Gastroesophageal sphincter (tissue), 4 donors: ENCODE measurements around the gene CLDN17. TPM values are rescaled to one million over a fixed set of nuclear protein-coding genes. Genes with fewer than 3 reads are reported as not detected.

ENCODE experiments used
- ATAC-seq: fragments of 150-250 bp; one replicate; pipeline ENCODE4 v1.9.1; 2016; ENCODE audit warnings: mild to moderate bottlenecking, moderate library complexity
- H3K27ac ChIP-seq, 4 donors: fragments of 200-600 bp; sonication (generic) in 3 of 4; 1 replicate in 3 of 4; 2 replicates in 1 of 4; pipeline ENCODE4 v1.5.1; 2016 to 2019
- H3K27me3 ChIP-seq: fragments of 200-600 bp; sonication (generic); one replicate; pipeline ENCODE4 v1.5.1; 2019
- H3K36me3 ChIP-seq, 2 donors: fragments of 200-600 bp; sonication (generic); one replicate each; pipeline ENCODE4 v1.5.1; 2019; ENCODE audit warnings: control low read depth in 1 of 2
- H3K4me1 ChIP-seq, 3 donors: fragments of 200-600 bp; sonication (generic); 1 replicate in 2 of 3; 2 replicates in 1 of 3; pipeline ENCODE4 v1.5.1; 2016 to 2019; ENCODE audit warnings: control low read depth in 2 of 3
- H3K4me3 ChIP-seq, 2 donors: fragments of 200-600 bp; sonication (generic); one replicate each; pipeline ENCODE4 v1.5.1; 2019; ENCODE audit warnings: mild to moderate bottlenecking in 1 of 2, moderate library complexity in 1 of 2
- H3K9me3 ChIP-seq, 3 donors: fragments of 200-600 bp; sonication (generic); one replicate each; pipeline ENCODE4 v1.5.1; 2017 to 2019; ENCODE audit warnings: control low read depth in 2 of 3
- EP300 ChIP-seq: sonication (generic); formaldehyde crosslinking; IDR thresholded peaks from one replicate; pipeline ENCODE4 v1.6.1; 2017; ENCODE audit warnings: antibody characterized with exemption, mild to moderate bottlenecking
- POLR2A ChIP-seq, 2 donors: fragments of 450-650 bp; IDR thresholded peaks; one replicate each; pipeline ENCODE4 v1.6.1; 2017; ENCODE audit warnings: antibody characterized with exemption in 2 of 2, mild to moderate bottlenecking in 2 of 2, moderate library complexity in 1 of 2
- POLR2AphosphoS5 ChIP-seq: sonication (generic); formaldehyde crosslinking; IDR thresholded peaks from one replicate; pipeline ENCODE4 v1.6.1; 2017; ENCODE audit warnings: antibody characterized with exemption
- WGBS, 2 donors: methylation state at CpG; one replicate each; pipeline ENCODE4 v1.1.5; 2018; ENCODE audit warnings: low coverage in 1 of 2; 5-methylcytosine and 5-hydroxymethylcytosine counted together
- total RNA-seq, 4 donors: library from RNA; depleted of rRNA; stranded (reverse); fragments of >200 nt; gene quantifications; one replicate each; pipeline ENCODE4 v1.1.0, GENCODE V29; 2016
- TF ChIP-seq, protein P1 (sequence below), 4 experiments: fragments of 200-600 bp in 2 of 4; fragments of 450-650 bp in 2 of 4; sonication (generic) in 1 of 4; IDR thresholded peaks; one replicate each; pipeline ENCODE4 v1.5.1; 2017 to 2019; ENCODE audit warnings: antibody characterized with exemption in 4 of 4, mild to moderate bottlenecking in 2 of 4, moderate library complexity in 2 of 4

CLDN17 gene
- total RNA-seq, 4 donors from 2014 or later = not detected

DNA sequence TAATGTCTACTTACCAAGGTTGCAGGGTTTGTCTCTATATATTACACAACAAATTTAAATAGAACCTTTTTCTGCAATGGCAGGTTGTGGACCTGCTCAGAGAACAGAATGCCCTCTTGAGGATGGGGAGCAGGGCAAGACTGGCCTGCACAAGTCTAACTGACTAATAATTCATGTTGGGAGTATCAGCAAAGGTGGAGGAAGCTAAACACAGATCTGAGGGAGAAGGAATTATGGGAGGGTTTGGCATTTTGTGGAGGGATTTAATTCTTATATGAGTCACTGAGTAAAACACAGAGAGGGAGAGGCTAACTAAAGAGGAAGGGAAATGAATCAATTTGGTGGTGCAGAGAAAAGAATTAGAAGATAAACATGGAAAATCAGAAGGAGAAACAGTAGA, 40.0 kb downstream of the CLDN17 start:
- no peaks in the 10 kb centered on the region for H3K36me3 ChIP-seq
- H3K4me1 ChIP-seq = no peaks in the 10 kb centered on the region
- TF ChIP-seq, protein P1, sequence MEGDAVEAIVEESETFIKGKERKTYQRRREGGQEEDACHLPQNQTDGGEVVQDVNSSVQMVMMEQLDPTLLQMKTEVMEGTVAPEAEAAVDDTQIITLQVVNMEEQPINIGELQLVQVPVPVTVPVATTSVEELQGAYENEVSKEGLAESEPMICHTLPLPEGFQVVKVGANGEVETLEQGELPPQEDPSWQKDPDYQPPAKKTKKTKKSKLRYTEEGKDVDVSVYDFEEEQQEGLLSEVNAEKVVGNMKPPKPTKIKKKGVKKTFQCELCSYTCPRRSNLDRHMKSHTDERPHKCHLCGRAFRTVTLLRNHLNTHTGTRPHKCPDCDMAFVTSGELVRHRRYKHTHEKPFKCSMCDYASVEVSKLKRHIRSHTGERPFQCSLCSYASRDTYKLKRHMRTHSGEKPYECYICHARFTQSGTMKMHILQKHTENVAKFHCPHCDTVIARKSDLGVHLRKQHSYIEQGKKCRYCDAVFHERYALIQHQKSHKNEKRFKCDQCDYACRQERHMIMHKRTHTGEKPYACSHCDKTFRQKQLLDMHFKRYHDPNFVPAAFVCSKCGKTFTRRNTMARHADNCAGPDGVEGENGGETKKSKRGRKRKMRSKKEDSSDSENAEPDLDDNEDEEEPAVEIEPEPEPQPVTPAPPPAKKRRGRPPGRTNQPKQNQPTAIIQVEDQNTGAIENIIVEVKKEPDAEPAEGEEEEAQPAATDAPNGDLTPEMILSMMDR (IDR thresholded peaks at IDR 0.05) = no peak
- TF ChIP-seq POLR2A (IDR thresholded peaks at IDR 0.05) (no peak), EP300 (no peak), POLR2AphosphoS5 (no peak)
- ATAC-seq = no peak
- H3K27ac ChIP-seq = no peak overlapping the region
- no peaks in the 10 kb centered on the region for H3K9me3 ChIP-seq
- H3K27me3 ChIP-seq = no peaks in the 10 kb centered on the region
- H3K4me3 ChIP-seq = no peak overlapping the region

DNA sequence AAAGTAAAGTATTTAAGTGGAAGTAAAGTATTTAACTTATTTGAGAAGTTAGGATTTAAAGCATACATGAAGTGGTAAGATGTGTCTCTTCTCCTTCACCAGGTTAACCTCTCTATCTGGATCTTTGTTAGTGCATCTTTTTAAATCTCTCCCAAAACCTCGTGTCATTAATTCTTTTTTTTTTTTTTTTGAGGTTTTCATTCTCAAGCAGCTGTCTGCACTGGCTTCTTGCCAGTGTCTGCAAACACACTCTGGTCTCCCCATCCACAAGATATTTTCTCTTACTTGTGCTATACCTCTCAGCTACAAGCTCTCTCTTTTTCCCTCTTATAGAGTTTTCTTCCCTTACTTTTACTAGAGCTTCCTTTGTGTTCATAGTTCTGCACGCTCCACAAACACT, 49.0 kb downstream of the CLDN17 start:
- Histone ChIP-seq H3K27me3 (no peaks in the 10 kb centered on the region), H3K36me3 (no peaks in the 10 kb centered on the region), H3K9me3 (no peaks in the 10 kb centered on the region), H3K4me3 (no peak overlapping the region), H3K4me1 (no peaks in the 10 kb centered on the region), H3K27ac (no peak overlapping the region)
- WGBS, 2 donors = 20 to 21% methylated on average over 2 of the region's 2 CpGs
- no peak for ATAC-seq
- TF ChIP-seq, protein P1 (IDR thresholded peaks at IDR 0.05) = no peak
- TF ChIP-seq POLR2AphosphoS5 (no peak), EP300 (no peak)

DNA sequence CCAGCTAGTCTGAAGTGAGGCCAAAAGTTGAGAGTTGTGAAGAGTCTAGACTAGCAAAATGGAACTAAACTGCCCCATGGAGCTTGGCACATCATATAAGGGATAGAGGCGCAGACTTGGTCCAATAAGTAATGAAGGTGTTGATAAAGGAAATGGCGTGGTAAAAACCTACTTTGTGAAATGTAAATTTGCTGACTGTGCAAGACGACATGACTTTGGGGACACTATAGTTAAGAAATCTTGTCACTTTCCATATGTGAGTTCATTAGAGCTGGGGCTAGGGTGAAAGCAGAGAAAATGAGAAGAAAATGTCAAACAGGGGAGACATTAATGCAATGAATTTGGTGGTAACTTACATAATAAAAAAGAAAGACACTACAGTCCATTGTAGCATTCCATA, 50.1 kb downstream of the CLDN17 start:
- no peaks in the 10 kb centered on the region for H3K27me3 ChIP-seq
- no peak overlapping the region for H3K27ac ChIP-seq
- H3K4me3 ChIP-seq = no peak overlapping the region
- no peaks in the 10 kb centered on the region for H3K9me3 ChIP-seq
- ATAC-seq = no peak
- WGBS, 2 donors = 84 to 90% methylated on average over 3 of the region's 3 CpGs
- no peaks in the 10 kb centered on the region for H3K4me1 ChIP-seq
- no peaks in the 10 kb centered on the region for H3K36me3 ChIP-seq
- TF ChIP-seq EP300 (no peak), POLR2A (IDR thresholded peaks at IDR 0.05) (no peak), POLR2AphosphoS5 (no peak)
- TF ChIP-seq, protein P1 (IDR thresholded peaks at IDR 0.05) = no peak

Other genes starting within 250 kb of the CLDN17 start
- gene GRIK1, start 226.8 kb downstream of the CLDN17 start, total RNA-seq = under 1 TPM in 2 of 4 donors, not detected in 2; 0.32 to 0.67 TPM
- gene CLDN8, start 49.3 kb upstream of the CLDN17 start, total RNA-seq = 1 to 10 TPM in 1 of 4 donors, not detected in 3; 2.1 TPM
- not detected for gene KRTAP24-1, start 116.1 kb upstream of the CLDN17 start, total RNA-seq
- gene KRTAP25-1, start 122.7 kb upstream of the CLDN17 start, total RNA-seq = not detected
- not detected for gene KRTAP26-1, start 153.5 kb upstream of the CLDN17 start, total RNA-seq
- not detected for gene KRTAP27-1, start 170.9 kb upstream of the CLDN17 start, total RNA-seq
- not detected for gene KRTAP23-1, start 181.8 kb upstream of the CLDN17 start, total RNA-seq
- gene KRTAP13-2, start 205.5 kb upstream of the CLDN17 start, total RNA-seq = not detected
- gene KRTAP13-1, start 229.2 kb upstream of the CLDN17 start, total RNA-seq = not detected